AG04450 (cell line): ENCODE data around the gene FBN2. TPM values are rescaled to one million over a fixed set of nuclear protein-coding genes. Genes with fewer than 3 reads are reported as not detected.

ENCODE experiments used
- polyA plus RNA-seq: library from polyadenylated mRNA; depleted of rRNA; stranded (reverse); fragments of >200 nt; gene quantifications from 2 replicates; pipeline ENCODE4 v1.2.3, GENCODE V29; 2011
- small RNA-seq: library from RNA; depleted of rRNA; stranded (forward); fragments of <200 nt; gene quantifications from one replicate; pipeline ENCODE3, GENCODE V24; 2012; ENCODE audit warnings: low read depth; ENCODE audit not compliant: insufficient read length

Gene FBN2
- polyA plus RNA-seq, 1 experiment: 46.5 TPM

Small RNAs within 50 kb of the gene (small RNA-seq; reads per million reads assigned to genes)
- gene RF00019: not detected
